ENCODE results near the gene UEVLD.

Gene UEVLD

DNA sequence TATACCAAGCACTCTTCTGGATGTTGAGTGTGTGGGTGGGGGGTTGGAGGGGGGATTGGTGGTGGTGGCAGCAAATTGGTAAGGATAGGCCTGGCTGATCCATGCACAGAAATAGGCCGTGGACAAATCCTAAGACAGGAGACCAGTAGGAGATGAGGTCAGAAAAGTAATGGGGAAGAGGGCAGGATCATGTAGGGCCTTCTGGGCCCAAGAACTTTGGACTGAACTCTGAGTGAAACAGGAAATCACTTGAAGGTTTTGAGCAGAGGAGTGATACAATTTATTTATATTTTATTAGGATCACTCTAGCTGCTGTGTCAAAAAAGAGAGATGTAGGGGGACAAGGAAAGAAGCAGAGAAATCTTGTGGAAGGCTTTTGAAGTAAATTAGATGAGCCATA, 90.5 kb downstream of the UEVLD start:
- DNase-seq (ENCODE audit: low read depth): no peak

DNA sequence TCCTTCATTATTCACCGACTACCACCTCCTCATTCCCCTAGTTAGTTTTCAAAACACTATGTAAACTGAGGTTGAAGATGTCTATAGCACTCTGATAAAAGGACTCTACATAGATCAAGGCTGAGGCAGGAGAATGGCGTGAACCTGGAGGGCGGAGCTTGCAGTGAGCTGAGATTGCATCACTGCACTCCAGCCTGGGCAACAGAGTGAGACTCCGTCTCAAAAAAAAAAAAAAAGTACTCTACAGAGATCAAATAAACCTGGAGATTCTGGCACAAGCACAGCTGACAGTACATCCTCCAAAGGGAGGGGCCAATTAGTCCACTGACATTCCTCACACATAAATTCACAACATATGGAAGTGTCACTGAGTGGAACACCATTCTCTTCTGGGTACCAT, 92.8 kb downstream of the UEVLD start:
- no peak for DNase-seq (ENCODE audit: low read depth)

- DNase-seq (ENCODE audit: low read depth): no peak
These were observed 93.3 kb downstream of the UEVLD start for GRCh38 chr11:18495271-18495670.

DNA sequence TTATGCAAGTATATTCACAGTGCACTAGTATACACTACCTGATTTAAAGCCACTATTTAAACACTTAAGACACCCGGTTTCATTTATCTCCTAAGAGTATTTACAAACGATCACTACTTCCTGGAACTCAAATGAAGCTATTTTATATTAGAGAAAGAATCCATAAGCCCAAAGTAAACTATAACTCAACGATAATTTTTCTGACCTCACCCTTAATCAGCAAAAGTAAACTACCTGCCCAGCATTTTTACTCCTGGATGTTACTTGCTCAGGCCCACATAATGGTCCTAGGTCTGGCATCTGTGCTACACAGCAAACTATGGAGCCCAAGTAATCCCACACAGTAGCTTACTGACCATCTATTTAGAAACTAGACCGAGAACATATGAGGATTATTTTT, 95.2 kb downstream of the UEVLD start:
- no peak for DNase-seq (ENCODE audit: low read depth)

DNA sequence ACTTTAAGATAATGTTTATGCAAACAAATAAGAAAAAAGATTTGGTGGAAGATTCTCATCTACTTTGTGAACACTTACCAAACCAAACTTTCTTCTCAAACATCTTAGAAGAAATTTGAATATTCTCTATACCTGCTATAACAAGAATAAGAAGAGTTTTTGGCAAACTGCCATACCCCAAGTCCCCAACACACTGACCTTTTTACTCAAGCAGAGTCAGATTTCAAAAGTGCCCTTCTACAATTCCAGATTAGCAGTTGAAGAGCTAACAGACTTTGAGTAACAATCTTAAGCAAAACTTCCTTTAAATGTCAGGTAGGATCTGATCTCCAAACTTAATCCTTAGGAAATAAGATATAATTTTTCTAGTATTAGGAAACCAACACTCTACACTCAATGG, 95.6 kb downstream of the UEVLD start:
- no peak for DNase-seq (ENCODE audit: low read depth)

- DNase-seq (ENCODE audit: low read depth): no peak
These were observed 96.6 kb downstream of the UEVLD start for GRCh38 chr11:18491924-18492323.

- no peak for DNase-seq (ENCODE audit: low read depth)
These were observed 97.6 kb downstream of the UEVLD start for GRCh38 chr11:18490736-18491485.

DNA sequence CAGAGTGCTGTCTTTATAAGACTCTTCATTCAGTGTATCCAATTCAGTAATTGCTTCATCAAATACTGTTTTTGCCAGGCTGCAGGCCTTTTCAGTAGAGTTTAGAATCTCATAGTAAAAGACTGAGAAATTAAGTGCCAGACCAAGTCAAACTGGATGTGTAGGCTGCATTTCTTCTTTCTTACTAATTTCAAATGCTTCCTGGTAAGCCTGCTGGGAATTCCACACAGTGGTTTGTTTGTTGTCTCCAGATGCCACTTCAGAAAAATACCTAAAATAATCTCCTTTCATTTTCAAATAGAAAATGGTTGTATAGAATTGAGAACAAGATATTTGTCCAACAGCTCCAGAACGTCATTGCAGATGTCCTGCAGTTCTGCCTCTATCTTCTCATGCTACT, 98.2 kb downstream of the UEVLD start:
- DNase-seq (ENCODE audit: low read depth): no peak

GRCh38 chr11:18485913-18486528, 102.5 kb downstream of the UEVLD start:
- no peak for DNase-seq (ENCODE audit: low read depth)
